LoVo (cell line): Measurements from ENCODE around the gene YY1.
A peak's percentile ranks its signal among the peaks of the same experiment; 100 is the strongest.
"Not testable (repeated sequence)": the region's sequence is repeated elsewhere in the genome, so short reads cannot be mapped to it uniquely, and the experiment has no call there.

Source experiments
- DNase-seq: peaks from one replicate; pipeline ENCODE4 v3.0.0-alpha.2; 2016; ENCODE audit warnings: low spot score

The YY1 gene

DNA sequence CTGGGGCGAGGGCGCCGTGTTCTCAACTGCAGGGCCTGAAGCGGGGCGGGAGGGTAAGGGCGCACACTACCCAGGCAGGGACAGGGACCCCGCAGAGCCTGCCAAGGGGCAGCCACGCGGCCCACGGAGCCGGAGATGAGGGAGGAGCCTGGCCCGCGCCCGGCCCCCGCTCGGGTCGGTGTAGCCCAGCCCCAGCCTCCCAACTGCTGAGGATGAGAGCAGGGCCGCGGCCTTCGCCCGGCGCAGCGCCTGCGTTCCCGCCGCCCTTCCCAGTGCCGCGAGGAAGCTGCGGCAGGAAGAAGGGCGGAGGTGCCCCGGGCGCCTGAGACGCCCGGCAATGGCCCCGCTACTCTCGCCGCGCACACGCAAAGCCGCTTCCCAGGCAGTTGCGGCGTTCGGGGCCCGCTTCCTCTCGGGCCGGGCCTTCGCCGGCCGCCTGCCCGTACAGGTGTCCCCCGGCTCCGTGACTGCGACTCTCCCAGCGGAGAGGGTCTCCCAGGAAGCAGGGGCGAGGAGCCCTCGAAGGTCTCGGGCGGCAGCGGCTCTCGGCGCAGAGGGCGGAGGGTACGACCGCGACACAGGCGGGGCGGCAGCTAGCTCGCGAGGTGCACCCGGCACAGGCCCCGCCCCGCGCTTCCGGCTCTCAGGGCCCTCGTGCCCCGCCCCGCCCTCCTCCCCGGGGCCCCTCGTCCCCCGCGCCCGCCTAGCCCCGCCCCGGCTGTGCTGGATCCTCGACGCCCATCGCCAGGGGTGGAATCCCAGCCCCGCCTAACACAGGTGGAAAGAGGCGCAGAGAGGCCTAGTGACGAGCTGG lies 24.8 kb upstream of the YY1 start:
- DNase-seq: peak; percentile 95

DNA sequence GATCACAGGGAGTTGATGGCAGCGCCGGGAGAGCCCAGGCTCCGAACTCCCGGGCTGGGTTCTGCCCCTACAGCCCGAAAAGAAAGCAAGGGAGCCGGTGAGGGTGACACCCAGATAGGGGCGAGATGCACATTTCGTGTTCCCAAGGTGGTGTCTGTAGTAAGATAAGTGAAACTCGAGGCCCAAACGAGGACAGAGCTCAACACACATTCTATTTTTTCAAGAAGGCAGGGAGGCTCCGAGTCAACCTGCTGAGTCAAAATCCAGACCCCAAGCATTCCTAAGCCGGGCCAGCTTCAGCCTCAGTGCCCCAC lies 24.2 kb upstream of the YY1 start:
- DNase-seq: no peak

DNA sequence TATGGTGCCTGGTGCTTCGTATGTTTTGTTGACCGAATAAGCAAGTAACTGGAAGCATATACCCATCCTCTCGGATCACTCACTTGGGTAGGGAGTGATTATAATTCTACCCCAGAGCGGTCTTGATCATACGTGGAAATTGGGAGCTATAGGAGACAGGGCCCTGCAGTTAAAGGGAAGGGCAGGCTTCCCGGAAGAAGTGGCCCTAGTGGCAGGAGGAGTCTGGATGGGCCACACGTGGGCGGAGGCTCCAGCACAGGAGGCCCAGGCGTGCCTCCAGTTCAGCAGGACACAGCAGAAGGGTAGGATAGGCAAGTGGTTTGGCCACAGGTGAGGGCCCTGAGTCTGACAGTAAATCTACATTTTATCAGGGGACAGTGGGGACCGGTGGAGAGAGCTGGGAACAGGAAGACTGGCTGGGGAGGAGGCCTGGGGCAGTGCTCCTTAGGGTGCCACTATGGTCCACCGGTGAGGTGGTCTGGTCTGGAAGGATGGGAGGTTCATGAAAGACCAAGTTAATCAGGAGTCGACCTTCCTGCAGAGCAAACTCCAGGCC lies 23.5 kb upstream of the YY1 start:
- DNase-seq: no peak

GRCh38 chr14:100219126-100219785 lies 19.7 kb upstream of the YY1 start:
- DNase-seq: no peak

GRCh38 chr14:100221533-100222223 lies 17.3 kb upstream of the YY1 start:
- peak; percentile 38 for DNase-seq

GRCh38 chr14:100222224-100223093 lies 16.5 kb upstream of the YY1 start:
- no peak for DNase-seq

DNA sequence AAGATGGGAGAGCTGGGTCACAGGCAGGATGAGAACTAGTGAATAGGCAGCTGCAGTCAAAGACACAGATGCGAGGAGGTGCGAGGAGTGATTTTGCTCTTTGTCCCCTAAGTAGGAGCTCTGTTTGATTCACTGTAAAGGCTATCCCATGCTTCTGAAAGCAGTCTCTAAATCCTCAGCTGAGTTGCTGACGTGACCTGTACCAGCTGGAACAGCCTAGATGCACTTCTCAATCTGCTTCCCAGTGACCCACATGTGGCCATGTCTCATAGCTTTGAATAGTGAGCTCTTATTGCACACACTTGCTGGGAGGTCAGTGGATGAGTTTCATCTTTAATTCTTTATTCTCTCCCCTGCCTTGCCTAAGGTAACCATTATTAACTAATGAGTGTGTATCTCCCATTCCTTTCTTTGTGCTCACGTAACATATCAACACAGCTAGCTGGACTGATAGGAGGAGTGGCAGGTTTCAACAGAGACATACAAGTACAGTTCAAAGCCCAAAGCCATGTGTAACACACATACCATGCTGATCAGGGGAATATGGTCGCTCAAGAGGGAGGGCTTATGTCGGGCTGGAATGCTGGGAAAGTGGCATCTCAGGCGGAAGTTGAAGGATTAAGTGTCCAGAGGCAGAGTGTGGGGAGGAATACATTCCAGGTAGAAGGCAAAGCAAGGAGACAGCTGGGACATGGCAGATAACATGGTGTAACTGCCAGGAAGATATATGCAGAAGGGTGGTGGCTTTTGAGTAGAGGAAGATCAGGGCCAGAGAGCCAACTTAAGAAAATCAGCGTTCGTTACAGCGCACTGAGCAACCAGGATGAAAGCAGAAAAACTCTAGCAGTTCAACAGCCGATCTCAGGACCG lies 15.4 kb upstream of the YY1 start:
- DNase-seq: no peak

DNA sequence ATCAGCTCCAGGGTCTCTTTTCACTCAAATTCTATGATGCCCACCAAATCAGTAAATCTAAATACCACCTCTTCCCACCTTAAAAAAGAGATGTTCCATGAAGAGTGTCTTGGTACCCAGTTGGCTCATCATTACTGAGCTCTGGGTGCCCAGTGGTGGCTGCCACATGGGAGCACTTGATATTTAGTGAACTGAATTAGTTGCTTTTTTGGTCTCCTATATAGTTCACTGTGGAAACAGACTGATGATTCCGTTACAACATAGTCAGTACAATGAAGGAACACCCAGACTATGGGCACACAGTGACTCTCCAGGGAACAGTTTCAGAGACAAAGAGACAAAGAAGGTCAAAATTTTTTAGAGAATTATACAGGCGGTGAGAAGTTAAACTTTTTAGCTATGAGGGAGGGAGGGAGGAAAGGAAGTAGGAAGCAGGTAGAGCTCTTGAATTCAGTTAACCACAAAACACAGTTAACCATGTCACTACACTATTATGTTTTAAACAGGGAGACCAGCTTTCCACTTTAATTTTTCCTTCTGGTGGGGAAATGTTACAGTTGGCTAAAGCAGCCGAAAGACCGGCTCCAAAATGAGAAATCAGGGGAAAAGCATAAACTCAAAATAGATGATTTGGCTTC lies 14.6 kb upstream of the YY1 start:
- no peak for DNase-seq

GRCh38 chr14:100225169-100225568 lies 13.8 kb upstream of the YY1 start:
- no peak for DNase-seq

GRCh38 chr14:100230361-100230760 lies 8.6 kb upstream of the YY1 start:
- no peak for DNase-seq

- DNase-seq: no peak
Measured at GRCh38 chr14:100234511-100234910, 4.4 kb upstream of the YY1 start.

- DNase-seq: not testable (repeated sequence)
Measured at GRCh38 chr14:100236271-100236818, 2.6 kb upstream of the YY1 start.

- DNase-seq: no peak
Measured at GRCh38 chr14:100236881-100237280, 2.1 kb upstream of the YY1 start.

GRCh38 chr14:100237735-100238418 lies 1.1 kb upstream of the YY1 start:
- peak; percentile 35 for DNase-seq

GRCh38 chr14:100239211-100239839 lies 381 bp downstream of the YY1 start:
- no peak for DNase-seq

DNA sequence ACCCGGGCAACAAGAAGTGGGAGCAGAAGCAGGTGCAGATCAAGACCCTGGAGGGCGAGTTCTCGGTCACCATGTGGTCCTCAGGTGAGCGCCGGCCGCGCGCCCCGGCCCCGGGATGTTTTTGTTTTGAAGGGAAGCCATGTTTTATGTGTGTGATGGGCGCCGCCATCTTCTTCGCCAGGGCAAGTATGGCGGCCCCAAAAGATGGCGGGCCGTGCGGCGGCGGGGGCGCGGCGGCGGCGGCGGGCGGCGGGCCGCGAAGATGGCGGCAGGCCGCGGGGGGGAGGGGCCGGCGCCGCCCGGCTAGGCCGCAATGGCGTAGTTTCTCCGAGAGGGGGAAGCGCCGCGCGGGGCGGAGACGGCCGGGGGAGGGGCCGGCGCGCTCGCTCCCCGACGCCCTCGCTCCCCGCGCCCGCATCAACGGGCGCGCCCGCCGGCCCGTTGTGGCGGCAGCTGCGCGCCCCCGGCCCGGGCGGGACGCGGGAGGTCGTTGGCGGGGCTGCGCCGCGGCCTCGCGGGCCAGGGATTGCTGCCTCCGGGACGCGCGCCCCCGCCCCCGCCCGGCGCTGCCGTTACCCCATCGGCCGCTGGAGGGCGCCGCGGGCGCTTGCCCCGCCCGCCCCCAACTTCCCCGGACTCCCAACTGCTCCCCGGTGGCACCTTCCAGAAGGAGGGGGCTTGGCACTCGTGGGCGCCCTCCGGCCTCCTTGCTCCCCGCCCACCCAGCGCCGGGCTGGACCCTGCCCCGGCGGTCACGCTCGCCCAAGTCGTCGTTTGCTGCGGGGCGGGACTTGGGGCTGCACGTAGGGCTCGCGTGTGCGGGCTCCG lies 1.1 kb downstream of the YY1 start:
- peak; percentile 89 for DNase-seq

DNA sequence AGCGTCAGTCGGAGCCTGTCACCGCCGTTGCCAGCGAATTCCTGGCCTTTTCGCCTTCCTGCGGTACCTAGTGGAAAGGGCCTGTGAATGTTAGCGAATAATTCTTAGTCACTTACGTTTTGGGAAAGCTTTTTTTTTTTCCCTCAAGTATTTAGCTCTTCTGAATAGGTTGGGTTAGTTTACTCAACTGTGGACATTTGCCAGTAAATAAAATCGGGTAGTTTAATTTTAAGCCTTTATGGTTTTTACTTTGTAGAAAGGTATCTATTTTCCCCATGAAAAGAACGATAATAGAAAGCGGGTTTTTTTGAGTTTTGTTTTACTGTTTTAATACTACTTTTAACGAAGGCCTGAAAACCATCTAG lies 1.7 kb downstream of the YY1 start:
- no peak for DNase-seq

GRCh38 chr14:100241279-100241678 lies 2.3 kb downstream of the YY1 start:
- no peak for DNase-seq
